HG03457 (cell line): Measurements from ENCODE around the gene RBM14.
"Not testable (repeated sequence)": the region's sequence is repeated elsewhere in the genome, so short reads cannot be mapped to it uniquely, and the experiment has no call there.

Source experiments
- ATAC-seq: cut with Tn5 transposase; IDR thresholded peaks from one replicate; pipeline ENCODE4 v1.9.1; 2021; ENCODE audit warnings: moderate number of reproducible peaks; ENCODE audit not compliant: unreplicated experiment

The RBM14 gene

GRCh38 chr11:66632952-66633351, 16.5 kb downstream of the RBM14 start:
- no peak for ATAC-seq

- no peak for ATAC-seq
Observed at GRCh38 chr11:66636411-66636810, 20.0 kb downstream of the RBM14 start.

DNA sequence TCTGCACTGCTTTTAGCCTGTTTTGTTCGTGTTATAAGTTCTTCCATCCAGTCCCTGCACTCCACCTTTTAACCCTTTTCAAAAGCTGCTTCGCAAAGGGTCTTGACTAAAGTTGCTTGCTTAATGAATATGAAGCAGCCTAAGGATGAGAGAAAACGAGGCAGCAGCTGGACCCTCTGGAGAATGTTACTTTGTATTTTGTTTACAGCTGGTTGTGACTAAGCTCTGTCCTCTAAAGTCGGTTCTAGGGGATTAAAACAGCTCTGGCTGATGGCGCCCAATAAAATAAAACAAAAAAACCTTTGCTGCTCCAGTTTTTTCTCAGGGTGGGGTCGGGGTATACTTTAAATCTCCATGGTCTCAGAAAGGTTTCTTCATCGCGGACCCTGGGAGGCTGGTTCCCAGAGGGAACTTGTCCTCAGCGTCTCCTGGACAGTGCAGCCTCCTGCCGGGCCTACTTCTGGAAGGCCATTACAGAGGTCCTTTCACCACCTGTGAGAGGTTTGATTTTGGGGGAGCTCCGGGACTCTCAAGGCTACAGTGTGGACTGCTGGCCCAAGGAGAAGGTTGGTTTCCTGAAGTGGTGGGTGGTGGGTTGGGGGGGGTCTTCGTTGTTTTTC, 21.2 kb downstream of the RBM14 start:
- ATAC-seq, result no peak

GRCh38 chr11:66638177-66639065, 22.0 kb downstream of the RBM14 start, which contains the start of gene RBM4:
Gene RBM4, plus strand, starts transcription at chr11:66638703. Its CDS starts 1,009 bp downstream, at chr11:66639712.
- peak; percentile 88 for ATAC-seq

GRCh38 chr11:66639066-66639813, 22.8 kb downstream of the RBM14 start:
- ATAC-seq, result no peak

DNA sequence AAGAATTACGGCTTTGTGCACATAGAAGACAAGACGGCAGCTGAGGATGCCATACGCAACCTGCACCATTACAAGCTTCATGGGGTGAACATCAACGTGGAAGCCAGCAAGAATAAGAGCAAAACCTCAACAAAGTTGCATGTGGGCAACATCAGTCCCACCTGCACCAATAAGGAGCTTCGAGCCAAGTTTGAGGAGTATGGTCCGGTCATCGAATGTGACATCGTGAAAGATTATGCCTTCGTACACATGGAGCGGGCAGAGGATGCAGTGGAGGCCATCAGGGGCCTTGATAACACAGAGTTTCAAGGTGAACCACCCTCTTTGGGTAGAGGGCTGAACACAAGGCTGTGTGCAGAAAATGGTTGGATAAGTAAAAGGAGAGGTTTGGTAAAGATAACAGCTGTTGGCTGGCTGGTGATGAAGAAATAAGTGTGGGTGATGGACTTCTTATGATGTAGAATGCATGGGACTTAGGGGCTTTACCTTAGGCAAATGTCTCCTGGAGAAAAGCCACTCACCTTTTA, 23.4 kb downstream of the RBM14 start:
- ATAC-seq, result not testable (repeated sequence)

DNA sequence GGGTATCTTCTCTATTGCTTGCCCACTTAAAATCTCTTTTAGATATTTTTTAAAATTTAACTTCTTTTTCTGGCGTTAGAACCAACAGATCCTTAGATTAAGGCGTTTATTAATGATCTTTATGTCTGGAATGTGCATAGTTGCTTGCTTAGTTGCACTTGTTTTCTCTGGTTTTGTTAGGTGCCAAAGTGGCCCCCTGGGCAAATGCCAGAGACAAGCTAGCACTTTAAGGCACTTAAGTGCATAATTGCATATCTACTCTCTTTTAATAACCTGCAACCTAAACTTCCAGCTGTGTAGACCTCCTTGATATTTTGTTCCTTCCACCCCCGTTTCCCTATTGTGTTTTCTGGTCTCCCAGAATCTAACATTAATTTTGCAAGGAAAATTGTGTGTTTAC, 25.4 kb downstream of the RBM14 start:
- no peak for ATAC-seq

DNA sequence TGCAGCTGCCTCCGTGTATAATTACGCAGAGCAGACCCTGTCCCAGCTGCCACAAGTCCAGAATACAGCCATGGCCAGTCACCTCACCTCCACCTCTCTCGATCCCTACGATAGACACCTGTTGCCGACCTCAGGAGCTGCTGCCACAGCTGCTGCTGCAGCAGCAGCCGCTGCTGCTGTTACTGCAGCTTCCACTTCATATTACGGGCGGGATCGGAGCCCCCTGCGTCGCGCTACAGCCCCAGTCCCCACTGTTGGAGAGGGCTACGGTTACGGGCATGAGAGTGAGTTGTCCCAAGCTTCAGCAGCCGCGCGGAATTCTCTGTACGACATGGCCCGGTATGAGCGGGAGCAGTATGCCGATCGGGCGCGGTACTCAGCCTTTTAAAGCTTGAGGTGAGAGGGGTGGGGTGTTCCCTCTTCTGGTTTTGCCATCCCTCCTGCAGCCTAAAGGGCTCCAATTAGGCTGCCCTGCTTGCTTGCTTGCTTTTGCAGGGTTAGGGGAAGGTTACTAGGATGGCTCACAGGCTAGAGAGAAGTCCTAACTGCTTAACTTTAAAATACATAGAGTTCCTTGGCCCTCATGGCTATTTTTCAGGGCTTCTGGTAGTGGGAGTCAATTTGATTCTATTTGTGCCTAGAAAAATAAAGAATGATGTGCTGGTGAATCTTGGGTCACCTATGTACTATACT, 27.5 kb downstream of the RBM14 start:
- ATAC-seq, result no peak

DNA sequence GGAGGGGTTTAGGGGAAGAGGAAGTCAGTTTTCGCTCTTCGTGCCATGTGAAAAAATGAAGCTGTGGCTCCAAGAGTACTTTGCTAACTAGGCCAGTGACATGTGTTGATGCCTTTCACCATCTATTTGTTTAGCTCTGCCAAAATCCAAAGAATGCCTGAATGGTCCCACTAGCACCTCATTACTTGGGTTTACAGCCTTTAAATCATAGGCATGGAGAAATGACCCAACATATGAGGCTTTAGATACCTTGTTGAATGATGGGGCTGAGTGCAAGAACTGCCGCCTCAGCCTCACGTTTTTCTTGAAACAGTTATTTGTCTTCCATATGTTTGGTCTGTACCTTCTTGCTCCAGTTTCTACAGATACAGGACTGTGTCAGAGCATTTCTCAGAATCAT, 30.4 kb downstream of the RBM14 start:
- no peak for ATAC-seq

DNA sequence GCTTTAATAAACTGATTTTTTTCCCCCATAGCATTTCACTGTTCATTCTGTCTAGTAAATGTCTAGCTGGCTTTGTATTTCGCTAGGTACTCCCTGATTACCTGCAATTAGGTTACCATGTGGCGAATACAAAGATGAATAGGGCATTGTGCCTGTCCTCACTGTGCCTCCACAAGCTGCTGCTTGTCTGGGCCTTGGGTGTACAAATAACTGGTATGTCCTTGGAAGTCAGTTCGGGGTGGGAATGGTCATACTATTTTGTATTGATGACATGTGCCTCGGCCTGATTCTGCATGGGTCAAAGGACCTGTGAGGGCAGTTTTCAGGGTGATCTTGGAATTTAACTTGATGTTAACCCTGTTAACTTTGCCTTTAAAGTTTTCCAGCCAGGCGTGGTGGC, 33.5 kb downstream of the RBM14 start:
- no peak for ATAC-seq

GRCh38 chr11:66651016-66651415, 34.6 kb downstream of the RBM14 start:
- ATAC-seq, result no peak

- ATAC-seq, result no peak
Observed at GRCh38 chr11:66652651-66653050, 36.2 kb downstream of the RBM14 start.

DNA sequence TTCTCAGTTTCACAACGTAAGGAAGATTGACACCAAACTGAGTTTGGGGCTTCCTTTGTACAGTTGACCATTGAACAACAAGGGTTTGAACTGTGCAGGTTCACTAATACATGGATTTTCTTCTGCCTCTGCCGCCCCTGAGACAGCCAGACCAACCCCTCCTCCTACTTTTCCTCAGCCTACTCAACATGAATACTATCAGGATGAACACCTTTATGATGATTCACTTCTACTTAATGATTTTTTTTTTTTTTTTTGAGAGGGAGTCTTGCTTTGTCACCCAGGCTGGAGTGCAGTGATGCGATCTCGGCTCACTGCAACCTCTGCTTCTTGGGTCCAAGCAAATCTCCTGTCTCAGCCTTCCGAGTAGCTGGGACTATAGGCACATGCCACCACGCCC, 36.7 kb downstream of the RBM14 start:
- no peak for ATAC-seq

DNA sequence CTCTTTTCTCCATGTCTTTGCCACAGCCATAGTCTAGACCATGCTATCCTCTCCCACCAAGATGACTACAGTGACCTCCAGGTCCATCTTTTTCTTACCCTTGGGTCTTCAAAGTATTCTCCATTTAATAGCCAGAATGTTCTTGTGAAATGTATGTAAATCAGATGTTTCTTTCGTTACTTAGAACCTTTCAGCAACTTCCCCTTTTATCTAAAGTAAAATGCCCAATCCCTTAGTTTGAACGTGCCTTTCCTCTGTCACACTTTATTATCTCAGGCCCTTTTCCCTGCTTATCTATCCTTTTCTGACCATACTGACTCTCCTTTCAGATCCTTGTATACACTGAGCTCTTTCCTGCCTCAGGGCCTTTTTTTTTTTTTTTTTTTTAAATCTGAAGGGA, 43.3 kb downstream of the RBM14 start:
- ATAC-seq, result no peak

GRCh38 chr11:66663741-66664296, 47.4 kb downstream of the RBM14 start:
- no peak for ATAC-seq

DNA sequence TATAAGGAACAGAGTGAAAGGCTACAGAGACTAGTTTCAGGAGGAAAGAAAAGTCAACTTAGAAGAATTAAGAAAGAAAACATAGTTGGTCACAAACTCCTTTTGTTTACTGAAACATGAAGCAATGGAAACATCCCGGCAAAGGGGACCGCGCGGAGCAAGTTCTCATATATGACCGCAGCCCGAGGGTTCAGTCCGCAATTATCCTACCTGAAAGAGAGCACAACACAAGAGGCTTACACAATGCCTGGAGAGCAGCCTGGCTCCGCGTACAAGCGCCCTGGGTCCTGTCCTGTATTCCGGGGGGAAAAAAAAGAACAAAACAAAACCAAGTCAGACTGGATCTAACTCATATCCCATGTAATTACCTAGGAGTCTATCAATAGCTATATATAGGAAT, 48.9 kb downstream of the RBM14 start:
- ATAC-seq, result no peak

GRCh38 chr11:66670816-66671215, 54.4 kb downstream of the RBM14 start:
- no peak for ATAC-seq

DNA sequence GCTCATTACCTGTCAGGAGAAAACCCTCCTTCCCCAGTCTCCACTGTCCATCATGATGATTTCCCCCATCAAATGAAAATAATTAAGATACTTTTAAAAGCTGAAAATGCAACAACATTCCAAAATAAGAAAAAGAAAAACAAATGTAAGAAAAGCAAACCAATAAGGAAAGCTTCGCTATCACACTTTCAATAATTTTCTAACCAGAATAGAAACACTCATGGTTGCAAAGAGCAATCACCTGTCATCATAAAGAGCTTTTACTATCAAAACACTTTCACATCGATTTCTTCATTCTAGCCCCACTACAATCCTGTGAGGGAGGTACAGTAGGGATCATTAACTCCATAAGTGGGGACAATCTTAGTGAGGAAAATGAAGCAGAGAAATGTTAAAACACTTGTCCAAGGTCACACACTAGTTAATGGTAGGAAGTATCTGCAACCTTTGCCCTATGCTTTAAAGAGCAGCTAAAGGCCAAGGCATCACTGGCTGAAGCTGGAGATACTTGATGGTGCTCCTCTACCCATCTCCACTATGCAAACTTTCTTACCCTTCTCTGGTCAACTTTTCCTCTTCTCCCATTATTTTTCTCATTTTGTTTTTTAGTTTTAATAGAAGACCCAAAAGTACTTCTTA, 58.7 kb downstream of the RBM14 start:
- no peak for ATAC-seq

DNA sequence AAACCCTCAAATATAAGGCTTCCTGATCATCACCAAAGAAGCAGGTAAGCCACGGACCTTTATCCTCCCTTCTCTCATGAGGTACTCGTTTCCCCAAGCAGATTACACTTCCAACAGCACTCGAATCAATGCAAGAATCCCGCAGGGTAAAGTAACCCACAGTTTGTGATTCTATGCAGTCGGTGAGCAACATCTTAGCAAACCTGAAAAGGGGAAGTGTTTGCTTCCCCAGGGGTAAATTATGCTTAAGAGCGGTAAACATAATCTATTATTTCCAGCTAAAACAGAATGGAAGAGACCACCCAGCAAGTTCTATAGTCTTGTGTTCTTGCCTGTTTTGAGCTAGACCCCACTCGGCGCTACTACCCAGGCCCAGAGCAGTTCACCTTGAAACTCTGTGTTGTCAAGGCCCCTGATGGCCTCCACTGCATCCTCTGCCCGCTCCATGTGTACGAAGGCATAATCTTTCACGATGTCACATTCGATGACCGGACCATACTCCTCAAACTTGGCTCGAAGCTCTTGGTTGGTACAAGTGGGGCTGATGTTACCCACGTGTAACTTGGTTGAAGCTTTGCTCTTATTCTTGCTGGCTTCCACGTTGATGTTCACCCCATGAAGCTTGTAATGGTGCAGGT, 60.0 kb downstream of the RBM14 start:
- no peak for ATAC-seq
